HG03439 (cell line): ENCODE data around the gene SAP30.

Experiments used
- ATAC-seq: cut with Tn5 transposase; IDR thresholded peaks from one replicate; pipeline ENCODE4 v1.9.1; 2021; ENCODE audit warnings: mild to moderate bottlenecking, moderate library complexity; ENCODE audit not compliant: unreplicated experiment

SAP30 gene, protein sequence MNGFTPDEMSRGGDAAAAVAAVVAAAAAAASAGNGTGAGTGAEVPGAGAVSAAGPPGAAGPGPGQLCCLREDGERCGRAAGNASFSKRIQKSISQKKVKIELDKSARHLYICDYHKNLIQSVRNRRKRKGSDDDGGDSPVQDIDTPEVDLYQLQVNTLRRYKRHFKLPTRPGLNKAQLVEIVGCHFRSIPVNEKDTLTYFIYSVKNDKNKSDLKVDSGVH

DNA sequence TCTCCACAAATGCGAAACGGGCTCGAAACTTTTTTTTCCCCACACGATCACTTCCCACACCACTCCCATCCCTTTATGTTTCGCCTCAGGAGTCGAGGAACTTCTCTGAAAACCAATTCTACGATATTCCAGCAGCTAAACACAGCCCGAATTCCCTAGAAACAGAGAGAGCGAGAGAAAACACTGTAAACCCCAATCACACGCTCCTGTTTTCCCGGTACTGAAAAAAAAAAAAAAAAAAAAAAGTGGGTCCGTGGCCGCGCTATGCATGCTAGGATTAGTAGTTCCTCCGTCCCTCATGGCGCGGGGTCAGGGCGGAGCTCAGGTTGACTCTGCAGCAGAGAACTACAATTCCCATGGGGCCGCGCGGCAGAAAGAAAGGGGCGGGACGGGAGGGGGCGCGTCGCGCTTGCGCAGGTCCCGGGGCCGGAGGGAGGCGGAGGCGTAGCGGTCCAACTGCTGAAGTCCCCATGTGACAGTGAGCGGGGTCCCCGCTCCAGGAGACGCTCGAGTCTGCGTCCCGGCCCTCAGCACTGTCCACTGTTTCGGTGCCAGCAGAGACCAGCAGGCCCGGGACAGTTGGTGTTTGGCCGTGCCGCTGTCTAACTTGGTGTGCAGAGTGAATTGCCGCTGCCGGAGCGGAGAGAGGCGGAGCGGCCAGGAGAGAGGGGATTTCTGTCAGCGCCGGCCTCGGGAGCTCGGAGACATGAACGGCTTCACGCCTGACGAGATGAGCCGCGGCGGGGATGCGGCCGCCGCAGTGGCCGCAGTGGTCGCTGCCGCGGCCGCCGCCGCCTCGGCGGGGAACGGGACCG, at the start of gene SAP30:
SAP30 (plus strand) TSS at position 478 of the 815 bp plus-strand sequence; CDS start at position 707, 229 bp downstream.
- ATAC-seq, result peak; percentile 73

DNA sequence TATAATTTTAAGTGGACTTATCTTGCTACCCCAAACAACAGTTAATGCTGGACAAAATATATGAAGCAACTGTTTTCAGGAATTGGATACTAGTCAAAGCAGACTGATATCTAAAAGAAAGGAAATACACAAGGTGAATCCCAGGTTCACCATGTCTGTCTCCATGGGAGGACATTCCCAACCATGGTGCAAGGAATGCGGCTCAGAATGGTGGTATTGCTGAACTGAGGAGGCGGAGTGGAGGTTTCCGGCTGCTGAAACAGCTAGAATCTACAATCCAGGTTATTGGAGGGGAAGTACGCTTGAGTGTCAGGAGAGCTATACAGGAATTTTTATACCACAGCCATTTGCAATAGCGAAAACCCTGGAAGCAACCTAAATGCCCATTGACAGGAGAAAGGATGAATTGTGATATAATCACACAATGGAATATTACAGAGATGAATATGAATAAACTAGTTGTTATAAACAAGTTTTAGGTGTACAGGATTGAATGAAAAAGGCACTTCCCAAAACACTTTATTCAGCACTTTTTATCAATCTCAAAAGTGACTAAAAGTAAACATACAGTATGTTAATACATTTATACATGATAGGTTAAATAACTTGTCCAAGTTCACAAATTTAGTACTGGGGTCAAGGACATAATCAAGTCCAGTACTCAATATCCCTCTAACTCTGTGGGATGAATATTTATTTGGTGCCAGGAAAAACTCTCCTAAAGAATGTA, 45.6 kb upstream of the SAP30 start:
- ATAC-seq, result no peak

DNA sequence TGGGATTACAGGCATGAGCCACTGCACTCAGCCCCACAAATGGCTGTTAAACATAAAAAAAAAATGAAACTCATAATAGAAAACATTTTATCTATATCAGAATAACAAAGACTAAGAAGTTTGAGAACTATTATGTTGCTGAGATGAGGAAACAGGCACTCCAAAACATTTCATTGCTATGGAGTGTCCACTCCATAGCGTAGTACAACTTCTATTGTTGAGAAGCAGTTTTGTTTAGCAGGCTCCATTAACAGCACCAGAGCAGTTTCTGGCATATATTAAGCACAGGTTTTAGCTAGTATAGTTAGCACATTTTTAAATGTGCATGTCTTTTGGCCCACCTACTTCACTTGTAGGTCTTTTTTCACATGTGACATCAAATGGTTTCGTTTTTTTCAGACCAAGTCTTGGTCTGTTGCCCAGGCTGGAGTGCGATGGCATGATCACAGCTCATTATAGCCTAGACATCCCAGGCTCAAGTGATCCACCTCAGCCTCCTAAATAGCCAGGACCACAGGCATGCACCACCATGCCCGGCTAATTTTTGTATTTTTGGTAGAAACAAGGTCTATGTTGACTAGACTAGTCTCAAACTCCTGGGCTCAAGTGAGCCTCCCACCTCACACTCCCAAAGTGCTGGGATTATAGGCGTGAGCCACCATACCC, 42.4 kb upstream of the SAP30 start:
- ATAC-seq, result no peak

DNA sequence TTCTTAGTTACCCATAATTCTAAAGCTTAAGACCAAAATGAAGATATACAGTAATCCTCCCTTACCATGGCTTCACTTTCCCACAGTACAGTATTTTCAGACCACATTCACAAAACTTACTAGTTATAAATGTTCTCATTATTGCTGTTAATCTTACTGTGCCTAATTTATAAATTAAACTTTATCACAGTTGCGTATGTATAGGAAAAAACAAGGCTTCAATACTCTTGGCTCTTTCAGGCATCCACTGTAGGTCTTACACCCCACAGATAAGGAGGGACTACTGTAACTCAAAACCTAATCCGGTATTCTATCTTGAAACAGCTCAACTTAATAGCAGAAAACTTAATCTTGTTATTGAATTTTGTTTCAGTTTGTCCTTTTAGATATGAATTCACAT, 40.2 kb upstream of the SAP30 start:
- ATAC-seq, result no peak

DNA sequence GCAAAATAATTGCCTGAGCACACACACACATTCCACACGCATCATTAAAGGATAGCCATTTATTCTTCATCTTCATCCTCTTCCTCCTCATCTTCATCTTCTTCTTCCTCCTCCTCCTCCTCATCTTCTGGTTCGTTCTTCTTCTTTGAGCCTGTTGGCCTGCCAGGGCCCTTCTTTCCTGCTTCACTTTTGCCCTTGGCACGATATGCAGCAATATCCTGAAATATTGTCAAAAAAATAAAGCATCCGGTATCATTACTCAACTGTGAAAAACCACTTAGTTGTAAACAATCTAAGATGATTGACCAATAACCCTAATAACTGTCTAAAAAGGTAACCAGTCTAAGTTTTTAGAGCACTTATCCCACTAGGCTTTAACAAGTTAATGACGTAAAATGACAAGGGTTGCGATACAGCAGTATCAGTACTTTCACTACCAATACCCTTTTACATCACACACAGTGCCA, 38.7 kb upstream of the SAP30 start:
- ATAC-seq, result no peak

DNA sequence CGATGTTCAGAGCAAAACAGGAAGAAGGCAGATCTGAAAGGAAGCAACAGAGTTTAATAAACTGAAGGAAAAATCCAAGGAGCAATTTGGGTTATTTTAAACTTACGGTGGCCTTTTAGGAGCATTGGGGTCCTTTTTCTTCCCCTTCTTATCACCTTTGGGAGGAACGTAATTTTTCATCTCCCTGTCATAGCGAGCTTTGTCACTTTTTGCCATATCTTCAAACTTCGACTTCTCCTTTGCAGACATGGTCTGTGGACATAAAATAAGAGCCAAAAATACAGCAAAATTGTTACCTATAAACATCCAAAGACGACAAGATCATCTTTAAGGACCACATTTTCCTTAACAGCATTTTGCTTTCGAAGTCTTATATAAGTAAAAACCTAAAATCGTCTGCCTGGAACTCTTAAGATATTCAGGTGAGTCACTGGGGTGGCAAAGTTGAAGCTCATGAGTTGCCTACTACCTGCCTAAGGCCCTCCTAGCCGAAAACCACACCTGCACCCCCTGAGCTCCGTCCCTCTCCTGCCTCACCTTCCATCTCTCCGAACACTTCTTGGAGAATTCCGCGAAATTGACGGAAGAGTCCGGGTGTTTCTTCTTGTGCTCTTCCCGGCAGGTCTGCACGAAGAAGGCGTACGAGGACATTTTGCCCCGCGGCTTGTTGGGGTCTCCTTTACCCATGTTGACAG, 37.6 kb upstream of the SAP30 start:
- no peak for ATAC-seq

DNA sequence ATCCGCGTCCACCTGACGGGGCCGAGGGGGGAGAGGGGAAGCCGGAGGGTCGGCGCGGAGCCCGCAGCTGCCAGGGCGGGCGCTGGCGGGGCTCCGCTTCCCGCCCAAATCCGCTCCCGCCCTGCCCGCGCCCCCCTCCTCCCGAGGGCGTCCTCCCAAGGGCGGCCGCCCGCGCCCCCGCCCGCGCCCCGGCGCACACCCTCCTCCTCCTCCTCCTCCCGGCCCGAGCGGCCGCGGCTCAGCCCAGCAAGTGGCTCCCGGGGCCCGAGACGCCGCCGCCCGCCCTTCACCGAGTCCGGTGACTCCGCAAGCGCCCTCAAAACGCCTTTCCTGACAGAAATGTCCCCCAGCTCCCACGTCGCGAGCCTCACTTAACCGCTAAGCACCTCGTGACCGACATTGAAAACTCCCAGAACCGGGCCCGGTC, 37.1 kb upstream of the SAP30 start:
- ATAC-seq, result peak; percentile 0

DNA sequence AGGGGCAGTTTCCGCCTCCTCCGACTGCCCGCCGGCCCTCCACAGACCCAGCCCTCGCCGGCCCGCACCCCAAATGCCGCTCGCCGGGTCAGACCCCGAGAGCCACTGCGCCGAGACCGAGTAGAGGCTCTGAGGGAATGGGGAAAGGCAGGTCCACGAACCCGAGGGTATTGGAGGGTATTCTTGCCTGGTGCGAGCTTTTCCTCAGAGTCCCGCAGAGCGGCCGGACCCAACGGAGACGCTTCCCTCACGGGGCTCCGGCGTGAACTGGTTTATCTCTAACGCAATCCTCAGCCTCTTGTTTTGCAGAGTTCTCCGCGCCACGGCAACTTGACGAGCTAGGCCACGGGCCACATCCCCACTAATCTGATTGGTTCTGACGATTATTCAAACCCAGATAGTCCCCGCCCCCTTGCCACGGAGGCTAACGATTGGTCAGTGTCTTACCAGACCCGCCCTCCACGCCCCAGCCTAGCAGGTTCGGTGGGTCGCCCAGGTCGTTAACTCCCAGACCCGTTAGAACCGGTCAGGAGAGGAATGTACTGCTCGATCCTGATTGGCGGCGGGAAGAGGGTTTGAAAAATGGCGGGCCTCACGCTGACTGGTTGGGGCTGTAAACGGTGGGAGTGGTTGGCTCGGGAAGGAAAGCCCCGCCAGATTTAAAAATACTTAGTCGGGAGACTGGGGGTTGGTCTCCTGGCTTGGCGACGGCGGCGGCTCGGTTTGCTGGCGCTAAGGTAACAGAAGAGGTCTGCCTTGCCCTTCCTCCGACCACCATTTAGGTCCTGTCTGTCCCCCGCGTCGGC, 36.5 kb upstream of the SAP30 start, which contains the start of gene HMGB2:
HMGB2 (minus strand) TSS at position 274 of the 806 bp plus-strand sequence. CDS start 709 bp downstream, outside the sequence.
- peak; percentile 95 for ATAC-seq

DNA sequence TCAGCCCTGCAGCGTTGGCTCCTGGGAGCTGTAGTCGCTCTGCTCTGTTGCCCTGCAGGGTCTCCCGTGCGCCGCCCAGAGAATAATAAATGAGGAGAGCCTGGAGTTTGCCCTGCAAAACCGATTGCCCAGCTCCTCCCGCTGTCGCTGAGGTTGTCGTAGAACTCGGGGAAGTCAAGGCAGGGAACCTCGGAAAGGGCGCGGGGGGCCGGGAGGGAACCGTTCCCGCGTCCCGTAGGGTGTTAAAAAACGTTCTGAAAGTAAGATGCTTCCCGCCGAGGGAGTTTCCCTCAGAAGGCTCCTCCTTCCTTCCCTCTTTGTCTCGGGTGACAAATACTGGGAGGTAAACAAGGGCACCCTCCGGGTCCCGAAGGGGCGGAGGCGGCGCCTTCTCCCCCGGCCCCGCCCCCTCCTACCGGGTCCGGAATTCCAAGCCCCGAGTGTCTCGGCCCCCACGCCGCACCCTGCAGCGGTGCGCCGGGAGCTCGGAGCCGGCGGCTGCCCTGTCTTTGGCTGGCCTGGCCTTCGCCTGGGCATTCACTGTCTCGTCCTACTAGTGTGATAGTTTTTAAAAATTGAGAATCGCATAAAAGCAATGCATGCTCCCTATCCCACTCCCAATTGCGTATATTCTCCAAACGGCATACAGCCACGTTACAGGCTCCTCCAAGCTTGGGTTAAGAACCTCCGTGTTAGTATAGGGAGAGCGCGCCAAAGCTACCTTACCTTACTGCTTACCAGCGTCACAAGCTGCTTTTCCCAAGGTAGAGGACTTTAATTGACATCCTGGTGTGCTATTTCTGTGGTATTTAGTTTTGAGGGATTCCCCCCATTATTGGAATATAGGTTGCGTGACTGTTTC, 35.6 kb upstream of the SAP30 start:
- peak; percentile 32 for ATAC-seq

DNA sequence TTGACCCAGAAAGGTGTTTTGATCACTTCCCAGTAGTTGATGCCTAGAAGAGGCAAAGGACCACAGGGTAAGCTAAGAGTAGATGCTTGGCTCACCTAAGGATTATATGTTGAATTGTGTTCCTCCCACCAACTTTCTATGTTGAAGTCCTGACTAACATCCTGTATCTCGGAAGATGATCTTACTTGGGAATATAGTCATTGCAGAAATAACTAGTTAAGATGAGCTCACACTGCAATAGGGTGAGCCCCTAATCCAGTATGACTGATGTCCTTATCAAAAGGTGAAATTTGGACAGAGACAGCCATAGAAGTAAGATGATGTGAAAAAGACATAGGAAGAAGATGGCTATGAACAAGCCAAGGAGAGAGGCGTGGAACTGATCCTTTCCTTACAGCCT, 33.3 kb upstream of the SAP30 start:
- ATAC-seq, result no peak

DNA sequence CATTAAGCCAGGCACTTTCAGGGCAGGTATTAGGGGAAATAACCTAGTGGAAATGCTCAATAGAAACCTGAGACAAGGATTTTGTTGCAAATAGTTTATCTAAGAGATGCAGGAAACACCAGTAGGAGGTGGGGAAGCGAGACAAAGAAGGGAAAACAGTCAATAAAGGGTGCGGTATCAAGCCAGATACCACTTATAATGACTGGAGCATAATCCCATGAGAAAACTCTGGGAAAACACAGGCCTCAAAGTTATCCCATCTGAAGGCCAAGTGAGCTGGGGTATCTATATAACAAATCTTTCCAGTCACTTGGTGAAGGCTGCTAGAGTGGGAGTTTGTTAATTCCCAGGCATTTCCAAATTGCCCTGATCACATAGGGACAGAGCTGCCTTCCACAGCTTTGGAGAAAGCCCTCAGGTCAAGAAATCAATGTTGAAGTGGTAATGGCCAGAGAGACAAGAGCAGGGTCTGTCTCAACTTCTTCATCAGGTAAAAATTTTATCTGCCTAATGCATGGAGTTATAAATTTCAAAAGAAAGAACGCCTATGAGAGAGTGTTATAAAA, 26.8 kb upstream of the SAP30 start:
- ATAC-seq, result no peak

DNA sequence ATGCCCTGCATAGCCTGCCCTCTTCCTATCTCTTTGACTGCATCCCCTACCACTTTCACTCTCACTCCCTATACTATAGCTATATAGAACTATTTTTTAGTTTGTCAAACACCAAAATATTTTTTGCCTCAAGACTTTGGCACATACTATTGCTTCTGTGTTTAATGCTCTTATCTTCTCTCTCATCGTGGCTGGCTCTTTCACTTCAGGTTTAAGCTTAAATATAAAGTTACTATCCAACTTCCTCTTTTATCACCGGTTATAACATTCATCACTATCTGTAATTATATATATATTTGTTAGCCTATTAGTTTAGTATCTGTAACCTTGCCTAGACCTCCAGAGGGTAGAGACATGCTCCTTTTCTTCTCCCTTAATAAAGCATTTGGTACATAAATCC, 25.1 kb upstream of the SAP30 start:
- ATAC-seq, result no peak

DNA sequence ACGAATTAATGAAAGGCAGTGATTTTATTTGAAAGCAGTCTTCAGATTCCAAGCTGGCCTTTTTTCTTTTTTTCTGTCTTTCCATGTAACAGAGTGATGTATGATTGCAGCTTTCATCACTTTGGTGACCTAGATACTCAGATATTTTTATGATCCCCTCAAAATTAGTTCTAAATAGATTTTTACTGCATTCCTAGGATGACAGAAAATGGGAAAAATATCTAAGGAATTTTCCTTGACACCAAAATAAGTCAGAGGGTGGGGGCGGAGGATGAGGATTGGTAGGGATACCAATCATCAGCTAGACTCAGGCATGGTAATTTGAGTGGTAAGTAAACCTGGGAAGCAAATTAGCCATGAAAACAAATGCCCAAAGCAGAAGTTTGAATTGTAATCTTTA, 24.7 kb upstream of the SAP30 start:
- ATAC-seq, result no peak

DNA sequence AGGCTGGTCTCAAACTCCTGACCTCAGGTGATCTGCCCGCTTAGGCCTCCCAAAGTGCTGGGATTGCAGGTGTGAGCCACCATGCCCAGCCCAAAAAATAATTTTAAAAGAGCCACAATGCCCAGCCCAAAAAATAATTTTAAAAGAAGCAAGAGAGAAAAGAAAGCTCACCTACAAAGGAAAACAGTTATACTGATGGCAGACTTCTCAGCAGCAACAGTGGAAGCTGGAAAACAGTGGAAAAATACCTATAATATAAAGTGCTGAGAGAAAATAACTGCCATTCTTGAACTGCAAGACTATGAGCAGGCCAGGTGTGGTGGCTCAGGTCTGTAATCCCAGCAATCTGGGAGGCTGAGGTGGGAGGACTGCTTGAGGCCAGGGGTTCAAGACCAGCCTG, 23.3 kb upstream of the SAP30 start:
- ATAC-seq, result no peak

DNA sequence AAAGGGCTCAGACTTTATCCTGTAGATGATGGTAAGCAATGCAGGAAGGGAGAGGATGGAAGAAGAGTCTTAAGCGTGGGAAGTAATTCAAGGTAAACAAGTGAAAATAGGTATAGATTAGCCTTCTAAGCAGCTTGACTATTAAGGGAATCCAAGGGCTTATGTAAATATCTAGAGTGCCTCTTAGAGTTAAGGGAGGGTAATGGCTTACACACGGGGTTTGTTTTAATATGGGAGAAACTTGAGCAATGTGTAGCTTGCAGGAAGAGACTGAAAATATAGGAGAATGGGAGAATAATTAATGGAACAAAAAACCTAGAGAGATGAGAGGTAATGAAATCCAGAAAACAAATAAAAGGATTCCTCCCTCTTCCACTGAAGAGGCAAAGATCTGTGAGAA, 12.8 kb upstream of the SAP30 start:
- no peak for ATAC-seq

DNA sequence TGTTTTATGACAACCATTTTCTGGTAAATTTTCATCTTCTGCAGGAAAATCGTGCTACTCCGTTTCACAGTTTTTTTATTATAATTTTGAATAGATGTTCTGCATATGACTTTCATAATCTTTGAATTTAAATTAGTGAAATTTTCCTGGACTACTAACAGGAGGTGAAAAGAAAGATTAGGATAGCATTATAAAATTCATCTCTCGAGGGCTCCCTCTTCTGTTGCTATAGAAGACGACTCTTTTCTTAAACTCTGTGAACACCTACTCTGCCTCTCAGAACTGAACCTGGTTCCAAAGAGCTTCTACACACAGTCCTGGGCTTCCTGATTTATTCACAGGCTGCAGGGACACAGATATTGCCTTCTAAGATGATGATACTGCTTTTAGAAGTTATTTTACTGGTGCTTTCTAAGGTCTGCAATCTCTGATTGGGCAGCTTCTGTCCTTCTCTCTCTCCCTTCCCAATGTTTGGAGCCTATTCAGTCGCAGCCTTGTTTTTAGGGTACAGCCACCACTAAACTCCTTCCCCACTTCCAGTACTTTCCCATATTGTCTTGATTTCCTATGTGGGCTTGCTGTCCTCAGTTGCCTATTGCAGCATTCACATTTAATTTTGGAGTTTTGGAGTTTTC, 10.1 kb upstream of the SAP30 start:
- no peak for ATAC-seq

DNA sequence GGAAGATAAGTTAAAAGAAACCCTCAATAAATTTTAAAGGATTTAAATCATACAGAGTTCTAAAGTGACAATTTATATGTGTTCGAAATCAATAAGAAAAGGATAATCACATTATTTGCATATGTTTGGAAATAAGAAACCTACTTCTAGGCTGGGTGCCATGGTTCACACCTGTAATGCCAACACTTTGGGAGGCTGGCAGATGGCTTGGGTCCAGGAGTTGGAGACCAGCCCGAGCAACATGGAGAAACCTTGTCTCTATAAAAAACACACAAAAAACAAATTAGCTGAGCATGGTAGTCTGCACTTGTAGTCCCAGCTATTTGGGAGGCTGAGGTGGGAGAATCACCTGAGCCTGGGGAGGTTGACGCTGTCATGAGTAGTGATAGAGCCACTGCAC, 8.1 kb upstream of the SAP30 start:
- no peak for ATAC-seq
